Natural killer cell (primary cell): Measurements from ENCODE around the gene THAP7. TPM values are rescaled to one million over a fixed set of nuclear protein-coding genes. Genes with fewer than 3 reads are reported as not detected.

Experiments
- ATAC-seq, 3 donors: fragments of 150-1000 bp in 2 of 3; fragments of 200-7000 bp in 1 of 3; cut with Tn5 transposase; 1 replicate in 1 of 3; 2 replicates in 2 of 3; pipeline ENCODE4 v1.10.0; 2021; ENCODE audit warnings: mild to moderate bottlenecking in 2 of 3, moderate library complexity in 2 of 3
- DNase-seq, 2 donors: peaks; one replicate each; pipeline versions ENCODE4 v3.0.0 to v3.0.0-alpha.2; 2013 to 2021; ENCODE audit warnings: mixed read lengths in 1 of 2
- H3K27ac ChIP-seq: one replicate; pipeline ENCODE4 v1.5.1; 2013; ENCODE audit warnings: mild to moderate bottlenecking, low read length
- H3K27me3 ChIP-seq: one replicate; pipeline ENCODE4 v1.6.1; 2013; ENCODE audit warnings: low read length; ENCODE audit not compliant: control insufficient read depth, insufficient read depth
- H3K36me3 ChIP-seq: one replicate; pipeline ENCODE4 v1.6.1; 2013; ENCODE audit warnings: low read length; ENCODE audit not compliant: control insufficient read depth, insufficient read depth
- H3K4me1 ChIP-seq: one replicate; pipeline ENCODE4 v1.6.1; 2013; ENCODE audit warnings: low read length; ENCODE audit not compliant: control insufficient read depth, insufficient read depth
- H3K4me3 ChIP-seq: one replicate; pipeline ENCODE4 v1.5.1; 2013; ENCODE audit warnings: low read length
- H3K9me3 ChIP-seq: one replicate; pipeline ENCODE4 v1.6.1; 2013; ENCODE audit warnings: low read length; ENCODE audit not compliant: control insufficient read depth, insufficient read depth
- H3K27ac Mint-ChIP-seq, 2 donors: one replicate each; pipeline ENCODE4 v1.8.0; 2022; ENCODE audit warnings: mild to moderate bottlenecking in 2 of 2, mixed read lengths in 2 of 2, moderate library complexity in 1 of 2
- H3K27me3 Mint-ChIP-seq, 2 donors: one replicate each; pipeline ENCODE4 v1.8.0; 2022; ENCODE audit warnings: low read depth in 2 of 2, mixed read lengths in 2 of 2
- H3K36me3 Mint-ChIP-seq: one replicate; pipeline ENCODE4 v1.8.0; 2022; ENCODE audit warnings: mixed read lengths
- H3K4me1 Mint-ChIP-seq, 2 donors: one replicate each; pipeline ENCODE4 v1.8.0; 2022; ENCODE audit warnings: mixed read lengths in 2 of 2
- H3K4me3 Mint-ChIP-seq: one replicate; pipeline ENCODE4 v1.8.0; 2022; ENCODE audit warnings: mild to moderate bottlenecking, moderate library complexity, mixed read lengths
- H3K9me3 Mint-ChIP-seq, 2 donors: one replicate each; pipeline ENCODE4 v1.8.0; 2022; ENCODE audit warnings: mixed read lengths in 2 of 2
- WGBS: methylation state at CpG from one replicate; pipeline ENCODE4 v1.1.7; 2013; ENCODE audit warnings: missing lambda C conversion rate; ENCODE audit not compliant: insufficient coverage; 5-methylcytosine and 5-hydroxymethylcytosine counted together
- intact Hi-C: fragments of 100-400 bp; cut with micrococcal nuclease; formaldehyde crosslinking; loops from one replicate; pipeline ENCODE4 v1.14.2; 2022
- total RNA-seq, 4 donors: library from RNA; stranded (reverse); fragments of 120-200 nt in 1 of 4; gene quantifications; one replicate each; pipeline versions ENCODE4 v1.2.3 to v1.2.4, GENCODE V29; 2013 to 2022
- TF ChIP-seq, protein P1 (sequence below): fragments of 200-600 bp; IDR thresholded peaks from one replicate; pipeline ENCODE4 v1.8.0; 2022; ENCODE audit warnings: antibody characterized with exemption

The THAP7 gene
- total RNA-seq, 3 donors from 2014 or later (not counting 1 experiment from before 2014, with no cell fraction given) = 24.1 to 40.0 (median 26.8) TPM

DNA sequence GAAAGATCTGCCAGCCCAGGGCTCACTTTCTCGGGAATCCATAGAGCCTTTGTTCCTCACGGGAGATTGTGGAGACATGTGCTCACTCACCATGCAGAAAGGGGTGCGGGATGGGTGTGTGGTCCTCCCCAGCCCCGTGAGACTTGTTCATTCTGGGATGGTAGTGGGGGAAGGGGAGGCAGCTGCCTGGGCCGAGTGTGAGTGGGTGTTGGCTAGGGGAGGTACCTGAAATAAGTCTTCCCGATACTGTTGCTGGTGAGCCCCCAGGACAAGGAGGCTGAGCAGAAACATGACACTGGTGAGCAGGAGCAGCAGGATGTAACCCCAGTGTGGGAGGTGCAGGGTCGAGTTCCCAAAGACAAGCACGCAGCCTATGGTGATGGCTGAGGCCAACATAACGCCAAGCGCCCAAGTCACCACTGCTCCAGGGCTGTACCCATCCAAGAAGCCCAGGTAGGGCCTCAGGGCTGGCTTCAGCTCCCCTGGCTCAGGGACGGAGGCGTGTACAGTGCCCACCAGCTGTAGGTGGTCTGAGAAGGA, 27.6 kb upstream of the THAP7 start:
- H3K9me3 Mint-ChIP-seq = no peaks in the 10 kb centered on the region
- Histone ChIP-seq H3K4me3 (no peak overlapping the region), H3K4me1 (peaks cover 19% of the 10 kb centered on the region), H3K9me3 (no peaks in the 10 kb centered on the region), H3K27me3 (peaks cover 6% of the 10 kb centered on the region), H3K27ac (no peak overlapping the region), H3K36me3 (no peaks in the 10 kb centered on the region)
- no peak overlapping the region for H3K27ac Mint-ChIP-seq
- WGBS = 87% methylated on average over 12 of the region's 12 CpGs
- H3K27me3 Mint-ChIP-seq = peaks cover 10 to 25% of the 10 kb centered on the region in 2 donors
- ATAC-seq (no peak), DNase-seq (no peak)
- TF ChIP-seq, protein P1, sequence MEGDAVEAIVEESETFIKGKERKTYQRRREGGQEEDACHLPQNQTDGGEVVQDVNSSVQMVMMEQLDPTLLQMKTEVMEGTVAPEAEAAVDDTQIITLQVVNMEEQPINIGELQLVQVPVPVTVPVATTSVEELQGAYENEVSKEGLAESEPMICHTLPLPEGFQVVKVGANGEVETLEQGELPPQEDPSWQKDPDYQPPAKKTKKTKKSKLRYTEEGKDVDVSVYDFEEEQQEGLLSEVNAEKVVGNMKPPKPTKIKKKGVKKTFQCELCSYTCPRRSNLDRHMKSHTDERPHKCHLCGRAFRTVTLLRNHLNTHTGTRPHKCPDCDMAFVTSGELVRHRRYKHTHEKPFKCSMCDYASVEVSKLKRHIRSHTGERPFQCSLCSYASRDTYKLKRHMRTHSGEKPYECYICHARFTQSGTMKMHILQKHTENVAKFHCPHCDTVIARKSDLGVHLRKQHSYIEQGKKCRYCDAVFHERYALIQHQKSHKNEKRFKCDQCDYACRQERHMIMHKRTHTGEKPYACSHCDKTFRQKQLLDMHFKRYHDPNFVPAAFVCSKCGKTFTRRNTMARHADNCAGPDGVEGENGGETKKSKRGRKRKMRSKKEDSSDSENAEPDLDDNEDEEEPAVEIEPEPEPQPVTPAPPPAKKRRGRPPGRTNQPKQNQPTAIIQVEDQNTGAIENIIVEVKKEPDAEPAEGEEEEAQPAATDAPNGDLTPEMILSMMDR = no peak
- no peak overlapping the region for H3K4me3 Mint-ChIP-seq
- no peaks in the 10 kb centered on the region for H3K36me3 Mint-ChIP-seq
- intact Hi-C loops = no loop called here
- peaks cover 6 to 14% of the 10 kb centered on the region in 2 donors for H3K4me1 Mint-ChIP-seq

DNA sequence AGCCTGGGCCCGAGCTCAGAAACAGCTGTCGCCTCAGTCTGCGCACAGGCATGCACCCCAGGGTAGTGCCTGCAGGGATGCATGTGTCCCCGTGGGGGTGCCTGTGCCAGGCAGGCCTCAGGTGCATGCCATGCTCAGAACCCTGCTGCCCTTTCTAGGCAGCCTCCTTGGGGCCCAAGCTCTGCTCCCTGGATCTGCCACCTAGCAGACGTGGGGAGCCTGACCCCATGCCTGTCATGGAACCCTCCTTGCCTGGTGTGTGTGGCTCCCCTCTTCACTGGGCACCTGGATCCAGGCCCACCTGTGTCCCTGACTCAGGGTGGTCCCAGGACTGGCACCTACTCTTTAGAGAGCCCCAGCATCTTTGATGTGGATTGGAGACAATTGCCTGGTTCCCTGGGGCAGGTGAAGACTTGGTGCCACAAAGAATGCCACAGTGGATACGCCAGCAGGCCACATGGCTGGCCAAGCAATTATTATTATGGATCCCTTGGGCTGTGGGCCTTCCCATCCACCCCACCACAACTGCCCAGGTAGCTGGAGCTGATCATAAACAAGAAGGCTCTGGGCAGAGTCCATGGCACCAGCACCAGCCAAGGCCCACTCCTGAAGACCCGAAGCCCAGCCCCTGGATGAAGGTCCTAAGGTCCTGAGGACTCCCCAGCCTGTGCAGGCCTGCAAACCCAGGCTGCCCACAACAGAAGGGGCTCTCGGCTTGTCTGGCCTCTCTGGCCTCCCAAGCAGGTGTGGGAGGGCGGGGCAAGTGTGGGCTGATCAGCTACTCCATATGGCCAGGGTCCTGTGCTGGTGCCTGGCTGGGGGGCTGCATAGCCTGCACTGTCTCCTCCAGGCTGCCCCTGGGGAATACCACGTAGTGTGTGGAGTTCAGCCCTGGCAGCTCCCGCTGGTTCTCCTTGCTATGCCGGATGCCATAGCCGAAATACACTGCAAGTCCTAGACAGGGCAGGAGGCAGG, 26.6 kb upstream of the THAP7 start:
- no peak overlapping the region for H3K27ac ChIP-seq
- intact Hi-C loops = no loop called here

DNA sequence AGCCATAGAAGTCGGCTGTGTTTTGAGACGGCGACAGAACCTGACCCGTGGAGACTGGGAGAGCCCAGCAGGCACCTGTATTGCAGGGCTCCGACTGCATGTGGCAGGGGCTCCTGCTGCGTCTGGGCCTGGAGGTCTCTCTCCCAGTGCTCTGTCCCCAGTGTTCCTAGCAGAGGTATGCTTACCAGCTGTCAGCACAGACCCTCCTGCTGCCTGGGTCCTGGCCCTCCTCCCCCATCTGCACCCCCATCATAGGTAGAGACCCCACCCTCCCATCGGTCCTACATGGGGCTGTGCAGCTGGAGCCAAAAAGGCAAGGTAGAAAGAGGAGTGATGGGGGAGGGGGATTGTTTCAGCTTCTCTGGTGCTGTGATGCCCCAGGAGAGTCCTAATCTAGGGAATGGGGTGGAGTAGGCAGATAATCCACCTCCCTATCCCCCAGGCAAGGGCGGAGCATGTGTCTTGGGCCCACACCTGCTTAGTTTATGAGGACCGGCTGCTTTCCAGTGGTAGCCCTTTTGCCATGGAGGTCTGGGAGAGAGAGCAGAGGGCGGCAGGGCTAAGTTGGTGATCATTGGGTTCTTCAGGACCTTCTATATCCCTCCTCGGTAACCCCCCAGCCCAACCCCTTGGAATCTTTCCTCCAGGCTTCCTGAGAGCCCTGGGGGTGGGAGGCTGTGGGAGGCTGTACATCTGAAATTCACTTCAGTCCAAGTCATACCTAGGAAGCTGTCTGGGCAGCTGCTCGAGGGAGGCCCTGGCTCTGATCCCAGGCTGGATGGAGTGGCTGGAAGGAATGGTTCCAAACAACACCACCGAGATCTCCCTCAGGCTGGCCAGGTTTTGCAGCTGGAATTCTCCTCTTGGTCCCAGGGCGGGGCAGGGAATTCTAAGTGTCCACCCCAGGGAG, 25.1 kb upstream of the THAP7 start:
- DNase-seq (no peak), ATAC-seq (no peak)
- Histone ChIP-seq H3K27ac (no peak overlapping the region), H3K36me3 (no peaks in the 10 kb centered on the region), H3K4me3 (no peak overlapping the region), H3K27me3 (peaks cover 3% of the 10 kb centered on the region), H3K9me3 (no peaks in the 10 kb centered on the region), H3K4me1 (peaks cover 16% of the 10 kb centered on the region)
- Mint-ChIP-seq H3K36me3 (no peaks in the 10 kb centered on the region), H3K27me3 (peaks cover 10 to 15% of the 10 kb centered on the region in 2 donors), H3K4me3 (no peak overlapping the region), H3K9me3 (no peaks in the 10 kb centered on the region), H3K27ac (no peak overlapping the region), H3K4me1 (peaks cover 6 to 14% of the 10 kb centered on the region in 2 donors)
- WGBS = 88% methylated on average over 12 of the region's 14 CpGs
- TF ChIP-seq, protein P1 = no peak
- intact Hi-C loops = no loop called here

More for the DNA sequence above, 26.6 kb upstream of the THAP7 start:
- peaks cover 6 to 14% of the 10 kb centered on the region in 2 donors for H3K4me1 Mint-ChIP-seq
- no peak overlapping the region for H3K27ac Mint-ChIP-seq
- H3K9me3 ChIP-seq = no peaks in the 10 kb centered on the region
- H3K36me3 ChIP-seq = no peaks in the 10 kb centered on the region
- H3K9me3 Mint-ChIP-seq = no peaks in the 10 kb centered on the region
- TF ChIP-seq, protein P1 = no peak
- 86% methylated on average over 13 of the region's 13 CpGs for WGBS
- no peak overlapping the region for H3K4me3 Mint-ChIP-seq
- no peak for ATAC-seq
- no peak overlapping the region for H3K4me3 ChIP-seq
- H3K4me1 ChIP-seq = peaks cover 19% of the 10 kb centered on the region
- DNase-seq = no peak
- peaks cover 6% of the 10 kb centered on the region for H3K27me3 ChIP-seq
- no peaks in the 10 kb centered on the region for H3K36me3 Mint-ChIP-seq
- H3K27me3 Mint-ChIP-seq = peaks cover 10 to 21% of the 10 kb centered on the region in 2 donors
